Measurements from ENCODE around the gene CENPX. TPM values are rescaled to one million over a fixed set of nuclear protein-coding genes. Genes with fewer than 3 reads are reported as not detected.

CENPX gene
- total and polyA plus RNA-seq, 2 of the 13 experiments (the other 11 are each of a cell fraction or from before 2014, with no cell fraction given): 92.7 to 170 TPM

DNA sequence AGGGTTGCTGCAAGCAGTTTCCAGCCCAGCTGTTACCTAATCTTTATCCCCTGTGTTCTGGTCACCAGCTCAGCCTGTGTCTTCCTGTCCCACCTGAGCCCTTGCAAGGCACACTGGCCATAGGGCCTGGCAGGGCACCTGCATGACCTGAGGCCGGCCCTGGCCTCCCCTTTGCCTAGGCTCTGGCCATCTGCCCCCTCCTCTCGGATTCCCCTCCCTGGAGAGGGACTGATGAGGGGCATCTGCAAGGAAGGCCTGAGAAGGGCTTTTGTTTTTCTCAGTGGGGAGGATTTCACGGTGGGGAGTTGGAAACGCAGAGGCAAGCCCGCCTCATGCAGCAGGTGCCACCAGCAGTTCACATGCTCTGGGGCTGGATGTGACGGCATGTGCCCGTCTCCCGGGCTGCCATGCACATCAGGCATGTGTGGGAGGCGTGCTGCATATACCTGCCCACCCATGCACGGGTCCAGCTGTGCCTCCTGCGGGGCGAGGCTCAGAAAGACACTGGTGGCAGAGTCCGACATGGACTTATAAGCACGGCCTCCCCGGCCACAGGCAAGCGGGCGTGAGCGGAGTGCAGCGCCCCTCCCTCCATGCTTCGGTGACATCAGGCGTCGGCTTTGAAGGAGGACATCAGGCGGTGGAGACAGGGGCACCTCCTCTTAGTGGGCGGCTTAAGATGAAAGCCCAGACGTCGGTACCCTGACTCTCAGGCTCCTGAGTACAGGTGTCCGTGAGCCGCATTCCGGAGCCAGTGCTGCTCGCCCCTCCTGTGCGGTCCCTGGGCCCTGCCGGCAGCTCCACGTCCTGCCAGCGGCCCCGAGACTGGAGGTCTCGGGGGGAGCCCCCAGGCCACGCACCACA lies 28.7 kb downstream of the CENPX start (continued):
- TF ChIP-seq KDM5A (IDR thresholded peaks at IDR 0.05; ENCODE audit: borderline replicate concordance, low read length) (no peak), AHDC1 (CRISPR knock-in tag; IDR thresholded peaks at IDR 0.05; ENCODE audit: borderline replicate concordance) (no peak; the same call in 1 of the 2 replicates), RFXANK (CRISPR knock-in tag; IDR thresholded peaks at IDR 0.05) (0 out of 2 replicates have a peak, but pooled peaks have one; percentile 14), PRPF4 (IDR thresholded peaks at IDR 0.05; ENCODE audit: low read depth, low read length, poor library complexity, severe bottlenecking) (no peak), ZHX2 (IDR thresholded peaks at IDR 0.05; ENCODE audit: low read depth) (no peak), ZHX2 (CRISPR knock-in tag; IDR thresholded peaks at IDR 0.05; ENCODE audit: borderline replicate concordance) (no peak), SP2 (CRISPR knock-in tag; IDR thresholded peaks at IDR 0.05) (no peak), SNAPC2 (CRISPR knock-in tag; IDR thresholded peaks at IDR 0.05) (peak; percentile 93), ZC3H4 (CRISPR knock-in tag; IDR thresholded peaks at IDR 0.05; ENCODE audit: borderline replicate concordance) (peak; percentile 98), HOXA9 (CRISPR knock-in tag; IDR thresholded peaks at IDR 0.05; ENCODE audit: borderline replicate concordance) (0 out of 2 replicates have a peak, but pooled peaks have one; percentile 70), ZC3H13 (CRISPR knock-in tag; IDR thresholded peaks at IDR 0.05) (peak; percentile 99), HOXA3 (CRISPR knock-in tag; IDR thresholded peaks at IDR 0.05) (peak; percentile 46; the same call in 1 of the 2 replicates), TARDBP (CRISPR knock-in tag; IDR thresholded peaks at IDR 0.05) (peak; percentile 88), BORCS8-MEF2B (CRISPR knock-in tag; IDR thresholded peaks at IDR 0.05) (peak; percentile 77), MAFG (CRISPR knock-in tag; IDR thresholded peaks at IDR 0.05) (no peak)
- TF ChIP-seq, protein P1, sequence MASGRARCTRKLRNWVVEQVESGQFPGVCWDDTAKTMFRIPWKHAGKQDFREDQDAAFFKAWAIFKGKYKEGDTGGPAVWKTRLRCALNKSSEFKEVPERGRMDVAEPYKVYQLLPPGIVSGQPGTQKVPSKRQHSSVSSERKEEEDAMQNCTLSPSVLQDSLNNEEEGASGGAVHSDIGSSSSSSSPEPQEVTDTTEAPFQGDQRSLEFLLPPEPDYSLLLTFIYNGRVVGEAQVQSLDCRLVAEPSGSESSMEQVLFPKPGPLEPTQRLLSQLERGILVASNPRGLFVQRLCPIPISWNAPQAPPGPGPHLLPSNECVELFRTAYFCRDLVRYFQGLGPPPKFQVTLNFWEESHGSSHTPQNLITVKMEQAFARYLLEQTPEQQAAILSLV (CRISPR knock-in tag; IDR thresholded peaks at IDR 0.05; ENCODE audit: borderline replicate concordance): peak; percentile 56; the same call in 1 of the 2 replicates

Data from HepG2 (cell line).